Smooth muscle cell (in vitro differentiated cells): ENCODE data around the gene SLC19A1. TPM values are rescaled to one million over a fixed set of nuclear protein-coding genes. Genes with fewer than 3 reads are reported as not detected.

Experiments
- DNase-seq: peaks from one replicate; lab custom pipeline; 2025; ENCODE audit not compliant: unreplicated experiment; lab: John Stamatoyannopoulos, UW
- H2AFZ ChIP-seq: fragments of 200-600 bp; sonication (generic); 2 replicates; pipeline ENCODE4 v1.6.0; 2016; ENCODE audit warnings: antibody characterized with exemption, low read depth, mild to moderate bottlenecking
- H3F3A ChIP-seq: fragments of 200-600 bp; sonication (generic); 2 replicates; pipeline ENCODE4 v1.6.0; 2017; ENCODE audit warnings: antibody characterized with exemption, low read depth
- H3K27ac ChIP-seq: fragments of 200-600 bp; sonication (generic); 2 replicates; pipeline ENCODE4 v1.5.1; 2016; ENCODE audit warnings: low read depth, mild to moderate bottlenecking
- H3K27me3 ChIP-seq: fragments of 200-600 bp; sonication (generic); 2 replicates; pipeline ENCODE4 v1.6.1; 2016; ENCODE audit warnings: low read depth, mild to moderate bottlenecking
- H3K36me3 ChIP-seq: fragments of 200-600 bp; sonication (generic); 2 replicates; pipeline ENCODE4 v1.5.1; 2016; ENCODE audit warnings: low read depth
- H3K4me1 ChIP-seq: fragments of 200-600 bp; sonication (generic); 2 replicates; pipeline ENCODE4 v1.5.1; 2016; ENCODE audit warnings: low read depth
- H3K4me2 ChIP-seq: fragments of 200-600 bp; sonication (generic); 2 replicates; pipeline ENCODE4 v1.6.0; 2016; ENCODE audit warnings: mild to moderate bottlenecking
- H3K4me3 ChIP-seq: fragments of 200-600 bp; sonication (generic); 2 replicates; pipeline ENCODE4 v1.5.1; 2016; ENCODE audit warnings: mild to moderate bottlenecking
- H3K79me2 ChIP-seq: fragments of 200-600 bp; sonication (generic); 2 replicates; pipeline ENCODE4 v1.6.0; 2016; ENCODE audit warnings: low read depth, mild to moderate bottlenecking
- H3K9ac ChIP-seq: fragments of 200-600 bp; sonication (generic); 2 replicates; pipeline ENCODE4 v1.6.0; 2016; ENCODE audit warnings: low read depth
- H3K9me3 ChIP-seq: fragments of 200-600 bp; sonication (generic); replicated peaks from 2 replicates; pipeline ENCODE4 v1.5.1; 2016; ENCODE audit warnings: low read depth
- H4K20me1 ChIP-seq: fragments of 200-600 bp; sonication (generic); 2 replicates; pipeline ENCODE4 v1.6.0; 2016; ENCODE audit warnings: low read depth
- CTCF ChIP-seq: fragments of 200-600 bp; sonication (generic); IDR thresholded peaks from 2 replicates; pipeline ENCODE4 v1.5.1; 2017; ENCODE audit warnings: borderline replicate concordance, mild to moderate bottlenecking, antibody characterized with exemption; ENCODE audit not compliant: insufficient read depth, poor library complexity, severe bottlenecking
- WGBS: methylation state at CpG from one replicate; pipeline ENCODE4 v1.1.7; 2016; ENCODE audit warnings: low lambda C conversion rate; 5-methylcytosine and 5-hydroxymethylcytosine counted together
- polyA plus RNA-seq: library from polyadenylated mRNA; unstranded; fragments of >200 nt; fragmentation: Nextera tagmentation; extraction: Ambion mirVana; gene quantifications from 2 replicates; pipeline ENCODE4 v1.2.1, GENCODE V29; 2016
- total RNA-seq: library from RNA; depleted of rRNA; stranded (reverse); fragments of >200 nt; gene quantifications from 2 replicates; pipeline ENCODE4 v1.2.3, GENCODE V29; 2014

SLC19A1 gene
- total and polyA plus RNA-seq, 2 experiments from 2014 or later = 2.3 to 33.2 TPM

- TF ChIP-seq CTCF = no peak
- Histone ChIP-seq H3K4me3 (no peak overlapping the region), H3F3A (no peaks in the 10 kb centered on the region), H3K27ac (peak overlapping the region; percentile 68), H4K20me1 (no peaks in the 10 kb centered on the region), H3K4me2 (peak overlapping the region; percentile 81), H3K9me3 (no peaks in the 10 kb centered on the region), H3K27me3 (no peaks in the 10 kb centered on the region), H3K4me1 (no peaks in the 10 kb centered on the region), H3K9ac (no peak overlapping the region), H3K36me3 (no peaks in the 10 kb centered on the region), H3K79me2 (no peaks in the 10 kb centered on the region), H2AFZ (no peak overlapping the region)
- DNase-seq = no peak
- WGBS = 89% methylated on average over 30 of the region's 33 CpGs
Observed at GRCh38 chr21:45556645-45557615, 14.7 kb upstream of the SLC19A1 start.

GRCh38 chr21:45556302-45556644 lies 14.0 kb upstream of the SLC19A1 start:
- peak overlapping the region; percentile 81 for H3K4me2 ChIP-seq
- H3K36me3 ChIP-seq = no peaks in the 10 kb centered on the region
- no peak overlapping the region for H2AFZ ChIP-seq
- peak overlapping the region; percentile 68 for H3K27ac ChIP-seq
- DNase-seq = no peak
- no peak overlapping the region for H3K9ac ChIP-seq
- H3K4me1 ChIP-seq = no peaks in the 10 kb centered on the region
- H3K4me3 ChIP-seq = peak overlapping the region; percentile 46
- H3K79me2 ChIP-seq = no peaks in the 10 kb centered on the region
- H3K27me3 ChIP-seq = no peaks in the 10 kb centered on the region
- no peaks in the 10 kb centered on the region for H4K20me1 ChIP-seq
- H3F3A ChIP-seq = no peaks in the 10 kb centered on the region
- WGBS = 55% methylated on average over 12 of the region's 12 CpGs
- no peaks in the 10 kb centered on the region for H3K9me3 ChIP-seq
- TF ChIP-seq CTCF = no peak

GRCh38 chr21:45555557-45556301 lies 13.5 kb upstream of the SLC19A1 start:
- no peaks in the 10 kb centered on the region for H3F3A ChIP-seq
- H3K4me3 ChIP-seq = peak overlapping the region; percentile 46
- DNase-seq = peak; percentile 73
- WGBS = 38% methylated on average over 49 of the region's 62 CpGs
- H4K20me1 ChIP-seq = no peaks in the 10 kb centered on the region
- H3K9me3 ChIP-seq = no peaks in the 10 kb centered on the region
- H2AFZ ChIP-seq = peak overlapping the region; percentile 41
- peak; percentile 59 for TF ChIP-seq CTCF
- peak overlapping the region; percentile 36 for H3K9ac ChIP-seq
- peaks cover 3% of the 10 kb centered on the region for H3K4me1 ChIP-seq
- H3K4me2 ChIP-seq = peak overlapping the region; percentile 81
- H3K27ac ChIP-seq = peak overlapping the region; percentile 68
- no peaks in the 10 kb centered on the region for H3K79me2 ChIP-seq
- no peaks in the 10 kb centered on the region for H3K27me3 ChIP-seq
- no peaks in the 10 kb centered on the region for H3K36me3 ChIP-seq
